GM23248 (cell line): Measurements from ENCODE around the gene ARHGAP26. TPM values are rescaled to one million over a fixed set of nuclear protein-coding genes. Genes with fewer than 3 reads are reported as not detected.

Experiments used
- DNase-seq: peaks from one replicate; pipeline ENCODE4 v3.0.0-alpha.2; 2015
- H2AFZ ChIP-seq: fragments of 200-600 bp; sonication (generic); 2 replicates; pipeline ENCODE4 v1.6.1; 2016; ENCODE audit warnings: antibody characterized with exemption
- H3F3A ChIP-seq: fragments of 200-600 bp; sonication (generic); 2 replicates; pipeline ENCODE4 v1.6.1; 2016; ENCODE audit warnings: mild to moderate bottlenecking, antibody characterized with exemption, mixed run types; ENCODE audit not compliant: insufficient read depth
- H3K27ac ChIP-seq: fragments of 200-600 bp; sonication (generic); 2 replicates; pipeline ENCODE4 v1.5.1; 2016; ENCODE audit warnings: mild to moderate bottlenecking
- H3K27me3 ChIP-seq: fragments of 200-600 bp; sonication (generic); replicated peaks from 2 replicates; pipeline ENCODE4 v1.6.1; 2016; ENCODE audit warnings: mild to moderate bottlenecking; ENCODE audit not compliant: insufficient read depth
- H3K36me3 ChIP-seq: fragments of 200-600 bp; sonication (generic); 2 replicates; pipeline ENCODE4 v1.6.1; 2016; ENCODE audit warnings: low read depth, mild to moderate bottlenecking
- H3K4me1 ChIP-seq: fragments of 200-600 bp; sonication (generic); 2 replicates; pipeline ENCODE4 v1.6.1; 2016; ENCODE audit warnings: mild to moderate bottlenecking; ENCODE audit not compliant: insufficient read depth
- H3K4me2 ChIP-seq: fragments of 200-600 bp; sonication (generic); one replicate; pipeline ENCODE4 v1.6.1; 2016; ENCODE audit warnings: mild to moderate bottlenecking; ENCODE audit not compliant: unreplicated experiment
- H3K4me3 ChIP-seq: fragments of 200-600 bp; sonication (generic); 2 replicates; pipeline ENCODE4 v1.5.1; 2016; ENCODE audit warnings: mild to moderate bottlenecking
- H3K79me2 ChIP-seq: fragments of 200-600 bp; sonication (generic); 2 replicates; pipeline ENCODE4 v1.6.1; 2016; ENCODE audit warnings: mild to moderate bottlenecking; ENCODE audit not compliant: insufficient read depth
- H3K9ac ChIP-seq: fragments of 200-600 bp; sonication (generic); 2 replicates; pipeline ENCODE4 v1.6.1; 2016; ENCODE audit warnings: mild to moderate bottlenecking
- H3K9me2 ChIP-seq: fragments of 200-600 bp; sonication (generic); 2 replicates; pipeline ENCODE4 v1.6.1; 2016; ENCODE audit warnings: mixed run types, mild to moderate bottlenecking, moderate library complexity; ENCODE audit not compliant: insufficient read depth
- H3K9me3 ChIP-seq: fragments of 200-600 bp; sonication (generic); one replicate; pipeline ENCODE4 v1.6.1; 2017; ENCODE audit warnings: low read depth
- H4K20me1 ChIP-seq: fragments of 200-600 bp; sonication (generic); 2 replicates; pipeline ENCODE4 v1.6.0; 2016; ENCODE audit not compliant: insufficient read depth
- EZH2 ChIP-seq: fragments of 200-600 bp; sonication (generic); IDR thresholded peaks from 2 replicates; pipeline ENCODE4 v1.6.1; 2018; ENCODE audit warnings: antibody characterized with exemption, mild to moderate bottlenecking; ENCODE audit not compliant: insufficient read depth, poor library complexity, severe bottlenecking
- EZH2phosphoT487 ChIP-seq: fragments of 200-600 bp; sonication (generic); IDR thresholded peaks from 2 replicates; pipeline ENCODE4 v1.6.1; 2018; ENCODE audit warnings: antibody characterized with exemption, moderate library complexity, mild to moderate bottlenecking, low read depth; ENCODE audit not compliant: insufficient read depth
- WGBS, 2 experiments: methylation state at CpG; one replicate each; pipeline ENCODE4 v1.1.6; 2015 to 2017; ENCODE audit warnings: low lambda C conversion rate in 2 of 2, low coverage in 1 of 2; ENCODE audit errors: missing lambda C conversion rate in 2 of 2; 5-methylcytosine and 5-hydroxymethylcytosine counted together
- in situ Hi-C: fragments of 300-500 bp; cut with MboI; formaldehyde crosslinking; loops from 2 replicates; pipeline ENCODE4 v1.15.0; 2020
- polyA plus RNA-seq: library from polyadenylated mRNA; unstranded; fragments of >200 nt; fragmentation: Nextera tagmentation; extraction: Ambion mirVana; gene quantifications from 2 replicates; pipeline ENCODE4 v1.2.1, GENCODE V29; 2016
- total RNA-seq: library from RNA; depleted of rRNA; stranded (reverse); fragments of >200 nt; shearing (Covaris generic); gene quantifications from 2 replicates; pipeline ENCODE4 v1.2.3, GENCODE V29; 2014

ARHGAP26 gene
- total and polyA plus RNA-seq, 2 experiments from 2014 or later, result 1.6 to 1.7 TPM

GRCh38 chr5:143156086-143156485 lies 385.9 kb downstream of the ARHGAP26 start:
- H3K27ac ChIP-seq, result peak overlapping the region; percentile 87
- H3K4me2 ChIP-seq, result peak overlapping the region; percentile 82
- peak; percentile 34 for DNase-seq

GRCh38 chr5:143156572-143156971 lies 386.4 kb downstream of the ARHGAP26 start:
- Histone ChIP-seq H3K9me3 (no peaks in the 10 kb centered on the region), H3K4me2 (peak overlapping the region; percentile 82), H4K20me1 (no peaks in the 10 kb centered on the region), H3K36me3 (no peaks in the 10 kb centered on the region), H3K27me3 (no peaks in the 10 kb centered on the region), H3F3A (peaks cover 36% of the 10 kb centered on the region), H3K27ac (peak overlapping the region; percentile 87), H3K9me2 (no peaks in the 10 kb centered on the region), H3K4me3 (no peak overlapping the region), H2AFZ (peak overlapping the region; percentile 76), H3K4me1 (peaks cover 46% of the 10 kb centered on the region), H3K79me2 (no peaks in the 10 kb centered on the region), H3K9ac (peak overlapping the region; percentile 65; the same call in 1 of the 2 replicates)
- in situ Hi-C loops, result no loop called here
- DNase-seq, result peak; percentile 81
- 21 to 35% methylated on average over 4 of the region's 4 CpGs for WGBS, 2 experiments
- no peak for TF ChIP-seq EZH2phosphoT487
- TF ChIP-seq EZH2, result no peak

More at GRCh38 chr5:143156086-143156485, 385.9 kb downstream of the ARHGAP26 start:
- Histone ChIP-seq H2AFZ (peak overlapping the region; percentile 76), H3K9me3 (no peaks in the 10 kb centered on the region), H3K36me3 (no peaks in the 10 kb centered on the region), H3K4me3 (no peak overlapping the region), H3K4me1 (peaks cover 42% of the 10 kb centered on the region), H3K9ac (peak overlapping the region; percentile 65), H3K9me2 (no peaks in the 10 kb centered on the region), H3F3A (peaks cover 36% of the 10 kb centered on the region), H3K79me2 (no peaks in the 10 kb centered on the region), H3K27me3 (no peaks in the 10 kb centered on the region), H4K20me1 (no peaks in the 10 kb centered on the region)
- WGBS, 2 experiments, result 30 to 41% methylated on average over 1 of the region's 1 CpG
- in situ Hi-C loops, result no loop called here
- no peak for TF ChIP-seq EZH2
- TF ChIP-seq EZH2phosphoT487, result no peak

- DNase-seq, result no peak
- peaks cover 33% of the 10 kb centered on the region for H3K4me1 ChIP-seq
- no peak overlapping the region for H2AFZ ChIP-seq
- H3K4me2 ChIP-seq, result no peak overlapping the region
- peaks cover 29% of the 10 kb centered on the region for H3F3A ChIP-seq
- H3K27ac ChIP-seq, result no peak overlapping the region
- no peaks in the 10 kb centered on the region for H3K9me2 ChIP-seq
- no peaks in the 10 kb centered on the region for H3K27me3 ChIP-seq
- H3K36me3 ChIP-seq, result no peaks in the 10 kb centered on the region
- no peak for TF ChIP-seq EZH2
- H3K79me2 ChIP-seq, result no peaks in the 10 kb centered on the region
- no peak overlapping the region for H3K4me3 ChIP-seq
- 82 to 88% methylated on average over 3 of the region's 3 CpGs for WGBS, 2 experiments
- no peaks in the 10 kb centered on the region for H3K9me3 ChIP-seq
- H3K9ac ChIP-seq, result no peak overlapping the region
- in situ Hi-C loops, result no loop called here
- H4K20me1 ChIP-seq, result no peaks in the 10 kb centered on the region
Observed at GRCh38 chr5:143159031-143159430, 388.9 kb downstream of the ARHGAP26 start.

GRCh38 chr5:143161885-143162540 lies 391.8 kb downstream of the ARHGAP26 start:
- WGBS, 2 experiments, result 58 to 65% methylated on average over 5 of the region's 5 CpGs
- in situ Hi-C loops, result no loop called here

More at GRCh38 chr5:143161885-143162540, 391.8 kb downstream of the ARHGAP26 start:
- Histone ChIP-seq H3K79me2 (no peaks in the 10 kb centered on the region), H3K36me3 (no peaks in the 10 kb centered on the region), H3K4me3 (no peak overlapping the region), H3K9me2 (no peaks in the 10 kb centered on the region), H3F3A (no peaks in the 10 kb centered on the region), H3K9ac (peak overlapping the region; percentile 35; the same call in 1 of the 2 replicates), H3K27ac (peak overlapping the region; percentile 61), H3K4me2 (no peak overlapping the region), H3K4me1 (peaks cover 5% of the 10 kb centered on the region), H2AFZ (no peak overlapping the region), H3K9me3 (no peaks in the 10 kb centered on the region), H3K27me3 (no peaks in the 10 kb centered on the region), H4K20me1 (no peaks in the 10 kb centered on the region)
- peak; percentile 96 for DNase-seq
- TF ChIP-seq EZH2phosphoT487, result no peak
- TF ChIP-seq EZH2, result no peak
